ENCODE data around the gene DPH3.
"Not testable (repeated sequence)": the region's sequence is repeated elsewhere in the genome, so short reads cannot be mapped to it uniquely, and the experiment has no call there.

Gene DPH3

GRCh38 chr3:16264708-16265454 is at the start of gene DPH3, which contains the start of gene OXNAD1:
Gene DPH3 (minus strand): TSS chr3:16264943. CDS start chr3:16264876, 67 bp downstream.
Gene OXNAD1 (plus strand): TSS chr3:16265212. CDS start chr3:16270953, 5,741 bp downstream.
- peak; percentile 100 for DNase-seq (ENCODE audit: low read depth)

- no peak for DNase-seq (ENCODE audit: low read depth)
These were observed 49.3 kb upstream of the DPH3 start for GRCh38 chr3:16313886-16314645.

- peak; percentile 8 for DNase-seq (ENCODE audit: low read depth)
These were observed 47.3 kb upstream of the DPH3 start for GRCh38 chr3:16311960-16312451.

GRCh38 chr3:16310486-16310885 is 45.7 kb upstream of the DPH3 start:
- not testable (repeated sequence) for DNase-seq (ENCODE audit: low read depth)

GRCh38 chr3:16309558-16309957 is 44.8 kb upstream of the DPH3 start:
- peak; percentile 72 for DNase-seq (ENCODE audit: low read depth)

GRCh38 chr3:16308727-16309126 is 44.0 kb upstream of the DPH3 start:
- DNase-seq (ENCODE audit: low read depth) = no peak

- peak; percentile 19 for DNase-seq (ENCODE audit: low read depth)
These were observed 43.2 kb upstream of the DPH3 start for GRCh38 chr3:16307832-16308531.

GRCh38 chr3:16305111-16305541 is 40.4 kb upstream of the DPH3 start:
- DNase-seq (ENCODE audit: low read depth) = no peak

GRCh38 chr3:16304061-16305010 is 39.6 kb upstream of the DPH3 start:
- no peak for DNase-seq (ENCODE audit: low read depth)

- no peak for DNase-seq (ENCODE audit: low read depth)
These were observed 38.4 kb upstream of the DPH3 start for GRCh38 chr3:16303037-16303575.

- DNase-seq (ENCODE audit: low read depth) = no peak
These were observed 37.4 kb upstream of the DPH3 start for GRCh38 chr3:16302082-16302631.

- no peak for DNase-seq (ENCODE audit: low read depth)
These were observed 36.8 kb upstream of the DPH3 start for GRCh38 chr3:16301507-16301906.

GRCh38 chr3:16300881-16301359 is 36.2 kb upstream of the DPH3 start:
- DNase-seq (ENCODE audit: low read depth) = no peak

- no peak for DNase-seq (ENCODE audit: low read depth)
These were observed 35.6 kb upstream of the DPH3 start for GRCh38 chr3:16300307-16300706.

- no peak for DNase-seq (ENCODE audit: low read depth)
These were observed 35.0 kb upstream of the DPH3 start for GRCh38 chr3:16299746-16300145.

- DNase-seq (ENCODE audit: low read depth) = no peak
These were observed 34.1 kb upstream of the DPH3 start for GRCh38 chr3:16298891-16299290.

- DNase-seq (ENCODE audit: low read depth) = no peak
These were observed 33.5 kb upstream of the DPH3 start for GRCh38 chr3:16297997-16298885.

- DNase-seq (ENCODE audit: low read depth) = no peak
These were observed 30.7 kb upstream of the DPH3 start for GRCh38 chr3:16295298-16295890.

GRCh38 chr3:16294844-16295243 is 30.1 kb upstream of the DPH3 start:
- DNase-seq (ENCODE audit: low read depth) = peak; percentile 19

All from ELR (cell line).